ENCODE measurements around the gene RNF183.
"Not testable (repeated sequence)": the region's sequence is repeated elsewhere in the genome, so short reads cannot be mapped to it uniquely, and the experiment has no call there.

The RNF183 gene

GRCh38 chr9:113274474-113275156 lies 28.6 kb downstream of the RNF183 start:
- TF ChIP-seq GATA1 (IDR thresholded peaks at IDR 0.05; ENCODE audit: low read depth, low read length) (no peak), POLR2A (IDR thresholded peaks at IDR 0.05; ENCODE audit: low read length) (no peak)
- DNase-seq = peak; percentile 78 to 86

GRCh38 chr9:113269871-113270270 lies 33.3 kb downstream of the RNF183 start:
- TF ChIP-seq GATA1 (IDR thresholded peaks at IDR 0.05; ENCODE audit: low read depth, low read length) = no peak
- peak in 1 of 2 experiments; percentile 22 for DNase-seq

GRCh38 chr9:113269355-113269754 lies 33.8 kb downstream of the RNF183 start:
- peak in 1 of 2 experiments; percentile 8 for DNase-seq
- no peak for TF ChIP-seq POLR2A (IDR thresholded peaks at IDR 0.05; ENCODE audit: low read length)
- no peak for TF ChIP-seq GATA1 (IDR thresholded peaks at IDR 0.05; ENCODE audit: low read depth, low read length)

GRCh38 chr9:113267911-113268566 lies 35.1 kb downstream of the RNF183 start:
- DNase-seq = peak; percentile 44 to 88
- TF ChIP-seq GATA1 (IDR thresholded peaks at IDR 0.05; ENCODE audit: low read depth, low read length) (no peak), POLR2A (IDR thresholded peaks at IDR 0.05; ENCODE audit: low read length) (no peak)

GRCh38 chr9:113266174-113266573 lies 37.0 kb downstream of the RNF183 start:
- DNase-seq = no peak
- TF ChIP-seq GATA1 (IDR thresholded peaks at IDR 0.05; ENCODE audit: low read depth, low read length) (no peak), POLR2A (IDR thresholded peaks at IDR 0.05; ENCODE audit: low read length) (no peak)

GRCh38 chr9:113261917-113262671 lies 41.1 kb downstream of the RNF183 start:
- DNase-seq = no peak

GRCh38 chr9:113258282-113258681 lies 44.9 kb downstream of the RNF183 start:
- TF ChIP-seq GATA1 (IDR thresholded peaks at IDR 0.05; ENCODE audit: low read depth, low read length) (no peak), POLR2A (IDR thresholded peaks at IDR 0.05; ENCODE audit: low read length) (no peak)
- DNase-seq = no peak

More at GRCh38 chr9:113261917-113262671, 41.1 kb downstream of the RNF183 start:
- TF ChIP-seq GATA1 (IDR thresholded peaks at IDR 0.05; ENCODE audit: low read depth, low read length) (no peak), POLR2A (IDR thresholded peaks at IDR 0.05; ENCODE audit: low read length) (no peak)

- no peak for DNase-seq
- TF ChIP-seq GATA1 (IDR thresholded peaks at IDR 0.05; ENCODE audit: low read depth, low read length) (no peak), POLR2A (IDR thresholded peaks at IDR 0.05; ENCODE audit: low read length) (no peak)
Measured at GRCh38 chr9:113257863-113258262, 45.3 kb downstream of the RNF183 start.

- TF ChIP-seq POLR2A (IDR thresholded peaks at IDR 0.05; ENCODE audit: low read length) (no peak), GATA1 (IDR thresholded peaks at IDR 0.05; ENCODE audit: low read depth, low read length) (no peak)
Measured at GRCh38 chr9:113255438-113255837, 47.7 kb downstream of the RNF183 start.

GRCh38 chr9:113254991-113255390 lies 48.2 kb downstream of the RNF183 start:
- TF ChIP-seq GATA1 (IDR thresholded peaks at IDR 0.05; ENCODE audit: low read depth, low read length) (no peak), POLR2A (IDR thresholded peaks at IDR 0.05; ENCODE audit: low read length) (no peak)
- no peak for DNase-seq

More at GRCh38 chr9:113255438-113255837, 47.7 kb downstream of the RNF183 start:
- no peak for DNase-seq

- TF ChIP-seq POLR2A (IDR thresholded peaks at IDR 0.05; ENCODE audit: low read length) = no peak
- no peak for TF ChIP-seq GATA1 (IDR thresholded peaks at IDR 0.05; ENCODE audit: low read depth, low read length)
- DNase-seq = no peak
Measured at GRCh38 chr9:113250807-113251206, 52.4 kb downstream of the RNF183 start.

GRCh38 chr9:113249661-113250060 lies 53.5 kb downstream of the RNF183 start:
- DNase-seq = not testable (repeated sequence)

GRCh38 chr9:113247640-113248039 lies 55.5 kb downstream of the RNF183 start:
- no peak for DNase-seq

More at GRCh38 chr9:113247640-113248039, 55.5 kb downstream of the RNF183 start:
- TF ChIP-seq POLR2A (IDR thresholded peaks at IDR 0.05; ENCODE audit: low read length) (no peak), GATA1 (IDR thresholded peaks at IDR 0.05; ENCODE audit: low read depth, low read length) (no peak)

Measured in erythroblast (primary cell).